Stimulated activated CD4-positive, alpha-beta T cell treated with anti-CD3 and anti-CD28 coated beads, Interleukin-1b, Interleukin-23, amount 100 ng/mL, for 4 hours (primary cell): ENCODE results near the gene MAP7.

Experiments used
- DNase-seq, 2 donors: peaks; one replicate each; pipeline ENCODE4 v3.0.0-alpha.2; 2020; ENCODE audit warnings: low read depth in 2 of 2

MAP7 gene

DNA sequence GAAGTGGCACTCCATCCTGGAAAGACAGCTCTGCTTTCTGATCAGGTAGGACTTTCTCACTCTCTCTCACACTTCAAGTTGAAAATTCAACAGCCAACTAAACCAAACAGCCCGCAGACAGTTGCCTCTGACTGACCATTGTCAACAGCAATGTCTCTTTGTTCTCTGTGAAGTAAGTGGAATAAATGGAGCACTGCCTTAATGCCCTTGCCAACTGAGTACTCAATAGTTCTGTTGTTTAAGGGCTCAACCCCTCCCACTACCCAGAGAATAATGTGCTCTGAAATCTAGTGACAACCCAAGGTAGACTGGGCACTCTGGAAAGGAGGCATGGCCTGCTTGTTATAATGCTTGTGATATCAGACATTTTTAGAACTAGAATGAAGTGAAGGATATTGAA lies 243.8 kb downstream of the MAP7 start:
- DNase-seq: no peak

DNA sequence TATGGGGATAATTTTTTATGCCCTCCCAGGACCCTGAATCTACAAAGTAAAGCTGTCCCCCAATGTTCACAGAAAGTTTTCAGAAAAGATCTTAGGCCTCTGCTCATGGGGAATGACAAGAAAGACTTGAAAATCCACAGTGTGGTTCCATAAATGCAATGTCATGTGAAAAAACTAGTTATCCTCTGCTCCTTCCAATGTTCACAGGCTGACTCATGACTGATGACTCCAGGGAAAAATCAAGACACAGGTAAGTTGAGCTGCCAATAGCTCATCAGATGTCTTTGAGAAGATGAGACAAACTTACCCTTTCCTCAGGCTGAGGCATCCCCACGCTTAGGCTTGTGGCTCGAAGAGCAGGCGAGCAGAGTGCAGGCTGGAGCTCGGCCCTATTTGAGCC lies 245.8 kb downstream of the MAP7 start:
- no peak for DNase-seq

DNA sequence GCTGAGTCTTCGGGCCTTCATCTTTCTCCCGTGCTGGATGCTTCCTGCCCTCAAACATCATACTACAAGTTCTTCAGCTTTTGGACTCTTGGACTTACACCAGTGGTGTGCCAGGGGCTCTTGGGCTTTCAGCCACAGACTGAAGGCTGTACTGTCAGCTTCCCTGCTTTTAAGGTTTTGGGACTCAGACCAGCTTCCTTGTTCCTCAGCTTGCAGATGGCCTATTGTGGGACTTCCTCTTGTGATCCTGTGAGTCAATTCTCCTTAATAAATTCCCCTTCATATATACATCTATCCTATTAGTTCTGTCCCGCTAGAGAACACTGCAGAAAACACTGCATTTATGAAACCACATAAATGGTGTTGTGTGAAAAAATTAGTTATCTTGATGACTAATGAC lies 246.7 kb downstream of the MAP7 start:
- no peak for DNase-seq

DNA sequence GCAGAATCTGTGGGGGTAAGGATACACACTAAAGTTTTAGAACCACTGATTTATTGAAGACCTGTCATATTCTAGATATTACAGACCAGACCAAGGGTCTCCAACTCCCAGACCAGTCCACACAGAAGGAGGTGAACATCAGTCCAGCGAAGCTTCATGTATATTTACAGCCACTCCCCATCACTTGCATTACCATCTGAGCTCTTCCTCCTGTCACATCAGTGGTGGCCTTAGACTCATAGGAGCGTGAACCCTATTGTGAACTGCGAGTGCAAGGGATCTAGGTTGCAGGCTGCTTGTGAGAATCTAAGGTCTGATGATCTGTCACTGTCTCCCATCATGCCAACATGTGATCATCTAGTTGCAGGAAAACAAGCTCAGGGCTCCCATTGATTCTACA lies 255.6 kb downstream of the MAP7 start:
- DNase-seq: no peak
